Endothelial cell of umbilical vein (primary cell): ENCODE data around the gene SSC5D. TPM values are rescaled to one million over a fixed set of nuclear protein-coding genes. Genes with fewer than 3 reads are reported as not detected.

Experiments
- BruUV-seq: library from RNA; stranded (reverse); fragments of 400-500 nt; replicated peaks from 2 replicates; lab custom pipeline; 2021; lab: Mats Ljungman, UMichigan
- CTCF ChIA-PET: fragments of 300-600, 350-600 bp; sonication (Branson Sonifier 250); formaldehyde crosslinking; loops from one replicate; lab custom pipeline; 2021; ENCODE audit warnings: antibody characterized with exemption, inconsistent platforms; lab: Charles Lee
- POLR2A ChIA-PET: fragments of 300-600, 350-600 bp; sonication (Branson Sonifier 250); formaldehyde crosslinking; loops from one replicate; lab custom pipeline; 2021; ENCODE audit warnings: antibody characterized with exemption, inconsistent platforms; lab: Charles Lee
- DNase-seq: peaks from one replicate; pipeline ENCODE4 v3.0.0-alpha.2; 2011; ENCODE audit warnings: low read depth, low spot score
- FAIRE-seq: peaks from 2 replicates; lab custom pipeline; 2011; peaks lifted over from hg19 to GRCh38; lab: Jason Lieb, UNC
- H2AFZ ChIP-seq: 2 replicates; pipeline ENCODE4 v1.6.0; 2012; ENCODE audit warnings: low read depth, low read length, control low read depth, inconsistent platforms
- H3K27ac ChIP-seq: 2 replicates; pipeline ENCODE4 v1.5.1; 2011; ENCODE audit warnings: low read depth, mild to moderate bottlenecking, control low read depth, low read length, moderate library complexity; ENCODE audit not compliant: insufficient read depth
- H3K27me3 ChIP-seq, 2 experiments: 2 replicates each; pipeline versions ENCODE4 v1.6.0 to v1.6.1; 2011; ENCODE audit warnings: low read length in 2 of 2, mixed read lengths in 1 of 2; ENCODE audit not compliant: control insufficient read depth in 2 of 2, insufficient read depth in 2 of 2
- H3K36me3 ChIP-seq, 2 experiments: 2 replicates in 1 of 2; 3 replicates in 1 of 2; pipeline ENCODE4 v1.5.1; 2011; ENCODE audit warnings: low read length in 2 of 2, mild to moderate bottlenecking in 1 of 2, moderate library complexity in 1 of 2; ENCODE audit not compliant: control insufficient read depth in 2 of 2, insufficient read depth in 2 of 2; ENCODE audit errors: extremely low read depth in 1 of 2
- H3K4me1 ChIP-seq: 3 replicates; pipeline ENCODE4 v1.5.1; 2011; ENCODE audit warnings: mild to moderate bottlenecking, low read length; ENCODE audit not compliant: control insufficient read depth, insufficient read depth; ENCODE audit errors: extremely low read depth
- H3K4me2 ChIP-seq: 2 replicates; pipeline ENCODE4 v1.6.1; 2011; ENCODE audit warnings: low read length, control low read depth, mixed read lengths; ENCODE audit not compliant: insufficient read depth
- H3K4me3 ChIP-seq, 3 experiments: fragments of 200-600 bp in 1 of 3; sonication (generic), shearing (Covaris generic) in 1 of 3; replicated peaks in 1 of 3; 2 replicates each; pipeline ENCODE4 v1.5.1; 2011 to 2016; ENCODE audit warnings: control low read depth in 3 of 3, low read length in 3 of 3, mild to moderate bottlenecking in 2 of 3, inconsistent platforms in 1 of 3, low read depth in 1 of 3, moderate library complexity in 1 of 3; ENCODE audit not compliant: insufficient read depth in 1 of 3
- H3K79me2 ChIP-seq: 2 replicates; pipeline ENCODE4 v1.6.0; 2012; ENCODE audit warnings: low read length, inconsistent platforms; ENCODE audit not compliant: control insufficient read depth, insufficient read depth
- H3K9ac ChIP-seq: replicated peaks from 2 replicates; pipeline ENCODE3; 2011; ENCODE audit warnings: low read length, control low read depth; ENCODE audit not compliant: insufficient read depth; ENCODE audit errors: extremely low read depth
- H3K9me1 ChIP-seq: replicated peaks from 3 replicates; pipeline ENCODE4 v1.6.0; 2011; ENCODE audit warnings: mild to moderate bottlenecking, low read length; ENCODE audit not compliant: control insufficient read depth, insufficient read depth; ENCODE audit errors: extremely low read depth
- H3K9me3 ChIP-seq: replicated peaks from 2 replicates; pipeline ENCODE4 v1.5.1; 2012; ENCODE audit warnings: low read length, inconsistent platforms; ENCODE audit not compliant: control insufficient read depth, insufficient read depth
- H4K20me1 ChIP-seq: replicated peaks from 2 replicates; pipeline ENCODE3; 2011; ENCODE audit warnings: mild to moderate bottlenecking, low read length; ENCODE audit not compliant: control insufficient read depth, insufficient read depth; ENCODE audit errors: extremely low read depth
- EZH2 ChIP-seq: IDR thresholded peaks from 2 replicates; pipeline ENCODE4 v1.6.1; 2012; ENCODE audit warnings: borderline replicate concordance, low read depth, mild to moderate bottlenecking, moderate library complexity, low read length, inconsistent platforms; ENCODE audit not compliant: severe bottlenecking
- FOS ChIP-seq: IDR thresholded peaks from 2 replicates; pipeline ENCODE4 v1.6.1; 2011; ENCODE audit warnings: mild to moderate bottlenecking, low read length, moderate library complexity, borderline replicate concordance; ENCODE audit not compliant: insufficient read depth
- GATA2 ChIP-seq: IDR thresholded peaks from 2 replicates; pipeline ENCODE4 v1.7.0; 2011; ENCODE audit warnings: low read depth, mild to moderate bottlenecking, moderate library complexity, mixed read lengths, low read length; ENCODE audit not compliant: insufficient read length, insufficient read depth
- JUN ChIP-seq: IDR thresholded peaks from 2 replicates; pipeline ENCODE4 v1.6.1; 2011; ENCODE audit warnings: borderline replicate concordance, low read depth; ENCODE audit not compliant: insufficient read length, insufficient read depth
- MYC ChIP-seq: IDR thresholded peaks from one replicate; pipeline ENCODE4 v1.6.1; 2011; ENCODE audit warnings: mild to moderate bottlenecking, low read depth, low read length
- POLR2A ChIP-seq: IDR thresholded peaks from 2 replicates; pipeline ENCODE4 v1.6.1; 2012; ENCODE audit warnings: low read depth, mild to moderate bottlenecking, control low read depth, low read length
- POLR2AphosphoS5 ChIP-seq: IDR thresholded peaks from 2 replicates; pipeline ENCODE4 v1.6.1; 2012; ENCODE audit warnings: low read depth, mild to moderate bottlenecking, control low read depth, low read length, moderate library complexity; ENCODE audit not compliant: insufficient read depth
- dilution Hi-C: fragments of 300-500 bp; cut with MboI; formaldehyde crosslinking; loops from one replicate; pipeline ENCODE4 v1.15.0; 2019; ENCODE audit warnings: low sequenced_read_pairs; ENCODE audit not compliant: extremely low pct_ligation_motif_present
- intact Hi-C: fragments of 100-400 bp; cut with micrococcal nuclease; formaldehyde crosslinking; loops from one replicate; pipeline ENCODE4 v1.10.0; 2022
- polyA plus RNA-seq, 4 experiments: library from polyadenylated mRNA; depleted of rRNA in 3 of 4; stranded (reverse) in 3 of 4; unstranded in 1 of 4; fragments of >200 nt; gene quantifications; 2 replicates each; pipeline versions ENCODE4 v1.2.1 to v1.2.3, GENCODE V29; 2011 to 2012; ENCODE audit warnings: missing spikeins in 1 of 4
- total RNA-seq: library from RNA; stranded (reverse); gene quantifications from 2 replicates; pipeline ENCODE4 v1.2.3, GENCODE V29; 2021
- TF ChIP-seq, protein P1 (sequence below), 2 donors: IDR thresholded peaks; 1 replicate in 1 of 2; 2 replicates in 1 of 2; pipeline ENCODE4 v1.5.1; 2011; ENCODE audit warnings: low read length in 2 of 2, mild to moderate bottlenecking in 2 of 2, moderate library complexity in 2 of 2, control low read depth in 1 of 2, inconsistent platforms in 1 of 2, low read depth in 1 of 2; ENCODE audit not compliant: insufficient read depth in 1 of 2; ENCODE audit errors: extremely low read depth in 1 of 2
- TF ChIP-seq, protein P2 (sequence below): IDR thresholded peaks from 2 replicates; pipeline ENCODE4 v1.6.1; 2011; ENCODE audit not compliant: insufficient read depth, insufficient read length

The SSC5D gene
- total and polyA plus RNA-seq, 2 donors (not counting 3 experiments of a cell fraction or from before 2014, with no cell fraction given): 0.47 to 1.3 TPM

DNA sequence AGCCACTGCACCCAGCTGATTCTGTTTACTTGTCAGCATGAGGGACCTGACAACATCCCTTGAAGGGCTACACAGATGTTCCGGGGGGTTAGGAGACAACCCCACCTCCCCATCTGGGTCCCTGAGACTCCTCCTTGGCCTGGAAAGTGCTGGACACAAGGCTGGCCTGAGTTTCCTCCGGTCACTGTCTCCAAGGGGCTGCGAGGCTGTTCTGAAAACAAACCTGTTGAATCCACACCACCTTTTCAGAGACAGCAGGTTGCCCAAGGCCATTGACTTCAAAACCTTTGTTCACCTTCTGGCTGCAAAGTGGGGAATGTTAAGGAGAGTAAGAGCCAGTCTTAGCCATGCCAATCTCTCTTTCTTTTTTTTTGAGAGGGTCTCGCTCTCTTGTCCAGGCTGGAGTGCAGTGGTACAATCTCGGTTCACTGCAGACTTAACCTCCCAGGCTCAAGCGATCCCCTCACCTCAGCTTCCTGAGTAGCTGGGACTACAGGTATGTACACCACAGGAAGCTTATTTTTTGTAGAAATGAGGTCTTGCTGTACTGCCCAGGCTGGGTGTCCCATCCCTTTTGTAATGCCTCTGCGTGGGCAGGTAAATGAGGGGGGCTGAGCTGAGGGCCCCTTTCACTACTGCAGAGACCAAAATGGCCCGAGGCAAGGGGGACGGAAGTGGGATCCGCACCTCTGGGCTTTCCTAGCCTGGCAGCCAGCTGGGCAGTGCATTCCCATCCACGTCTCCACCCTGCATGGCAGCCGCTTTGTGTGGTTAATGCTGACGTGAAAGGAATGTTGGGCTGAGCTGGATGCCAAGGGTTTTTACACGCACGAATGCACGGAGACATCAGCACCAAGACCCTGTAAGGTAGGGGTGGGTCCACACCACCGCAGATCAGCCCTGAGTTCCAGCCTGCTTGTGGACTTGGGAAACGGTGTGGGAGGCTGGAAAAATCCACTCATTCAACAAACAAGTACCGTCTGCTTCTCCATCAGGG is 13.7 kb upstream of the SSC5D start:
- no peak overlapping the region for H2AFZ ChIP-seq
- CTCF ChIA-PET: interaction anchor here (0.6 to 6.1 kb wide), 5 partner anchors 11 to 180 kb away, joined by 3 to 62 read pairs (median 4); partner anchors contain the start of genes ISOC2, NAT14 and U2AF2
- BruUV-seq: no TSS peak

More for the DNA sequence above, 13.7 kb upstream of the SSC5D start:
- DNase-seq (no peak), FAIRE-seq (no peak)
- H4K20me1 ChIP-seq: no peaks in the 10 kb centered on the region
- no peaks in the 10 kb centered on the region for H3K36me3 ChIP-seq
- no peak overlapping the region for H3K4me2 ChIP-seq
- no peak overlapping the region for H3K4me3 ChIP-seq
- H3K9me3 ChIP-seq: no peaks in the 10 kb centered on the region
- intact Hi-C loops (no loop called here), dilution Hi-C loops (no loop called here)
- H3K27me3 ChIP-seq: no peaks in the 10 kb centered on the region
- POLR2A ChIA-PET: no interaction called here
- H3K9me1 ChIP-seq: no peaks in the 10 kb centered on the region
- H3K4me1 ChIP-seq: peaks cover 10% of the 10 kb centered on the region
- TF ChIP-seq POLR2AphosphoS5 (no peak), JUN (no peak), MYC (no peak), FOS (no peak), EZH2 (no peak), POLR2A (no peak), GATA2 (no peak)
- TF ChIP-seq, protein P1, sequence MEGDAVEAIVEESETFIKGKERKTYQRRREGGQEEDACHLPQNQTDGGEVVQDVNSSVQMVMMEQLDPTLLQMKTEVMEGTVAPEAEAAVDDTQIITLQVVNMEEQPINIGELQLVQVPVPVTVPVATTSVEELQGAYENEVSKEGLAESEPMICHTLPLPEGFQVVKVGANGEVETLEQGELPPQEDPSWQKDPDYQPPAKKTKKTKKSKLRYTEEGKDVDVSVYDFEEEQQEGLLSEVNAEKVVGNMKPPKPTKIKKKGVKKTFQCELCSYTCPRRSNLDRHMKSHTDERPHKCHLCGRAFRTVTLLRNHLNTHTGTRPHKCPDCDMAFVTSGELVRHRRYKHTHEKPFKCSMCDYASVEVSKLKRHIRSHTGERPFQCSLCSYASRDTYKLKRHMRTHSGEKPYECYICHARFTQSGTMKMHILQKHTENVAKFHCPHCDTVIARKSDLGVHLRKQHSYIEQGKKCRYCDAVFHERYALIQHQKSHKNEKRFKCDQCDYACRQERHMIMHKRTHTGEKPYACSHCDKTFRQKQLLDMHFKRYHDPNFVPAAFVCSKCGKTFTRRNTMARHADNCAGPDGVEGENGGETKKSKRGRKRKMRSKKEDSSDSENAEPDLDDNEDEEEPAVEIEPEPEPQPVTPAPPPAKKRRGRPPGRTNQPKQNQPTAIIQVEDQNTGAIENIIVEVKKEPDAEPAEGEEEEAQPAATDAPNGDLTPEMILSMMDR (IDR thresholded peaks at IDR 0.05; ENCODE audit: extremely low read depth in 1 of 2, insufficient read depth in 1 of 2, low read depth in 1 of 2, low read length in 2 of 2): no peak
- TF ChIP-seq, protein P2, sequence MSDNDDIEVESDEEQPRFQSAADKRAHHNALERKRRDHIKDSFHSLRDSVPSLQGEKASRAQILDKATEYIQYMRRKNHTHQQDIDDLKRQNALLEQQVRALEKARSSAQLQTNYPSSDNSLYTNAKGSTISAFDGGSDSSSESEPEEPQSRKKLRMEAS: no peak
- no peak overlapping the region for H3K9ac ChIP-seq
- no peak overlapping the region for H3K27ac ChIP-seq
- H3K79me2 ChIP-seq: peaks cover 15% of the 10 kb centered on the region
